HG03460 (cell line): ENCODE results near the gene PROSER3.
"Not testable (repeated sequence)": the region's sequence is repeated elsewhere in the genome, so short reads cannot be mapped to it uniquely, and the experiment has no call there.

Experiments used
- ATAC-seq: cut with Tn5 transposase; IDR thresholded peaks from one replicate; pipeline ENCODE4 v1.9.1; 2021; ENCODE audit not compliant: unreplicated experiment

PROSER3 gene

DNA sequence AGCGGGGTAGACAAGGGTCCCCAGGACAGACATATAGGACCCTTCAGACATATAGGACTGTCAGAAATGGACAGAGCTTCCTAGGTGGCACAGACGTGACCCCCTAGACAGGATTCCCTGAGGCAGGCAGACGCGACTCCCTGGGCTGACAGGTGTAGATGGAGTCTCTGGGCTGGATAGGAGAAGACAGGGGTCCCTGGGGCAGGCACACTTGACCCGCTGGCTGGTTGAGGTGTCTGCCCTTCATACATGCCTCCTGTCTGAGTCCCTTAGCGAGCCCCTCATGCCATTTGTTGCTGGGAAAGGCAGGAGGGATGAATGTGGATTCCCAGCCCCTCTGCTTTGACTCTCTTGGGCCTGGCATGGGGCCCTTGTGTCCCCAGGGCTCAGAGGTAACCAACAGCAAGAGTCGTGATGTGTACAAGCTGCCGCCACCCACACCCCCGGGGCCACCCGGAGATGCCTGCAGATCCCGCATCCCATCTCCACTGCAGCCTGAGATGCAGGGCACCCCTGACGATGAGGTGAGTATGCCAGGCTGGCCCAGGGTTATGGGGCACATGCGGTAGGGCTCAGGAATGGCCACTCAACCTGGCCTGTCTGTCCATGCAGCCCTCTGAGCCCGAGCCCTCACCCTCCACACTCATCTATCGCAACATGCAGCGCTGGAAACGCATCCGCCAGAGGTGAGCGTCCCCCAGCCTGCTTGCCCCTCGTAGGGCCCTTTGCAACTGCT is 4.2 kb upstream of the PROSER3 start:
- ATAC-seq, result no peak

GRCh38 chr19:35754370-35755130 is 3.4 kb upstream of the PROSER3 start:
- ATAC-seq, result no peak

GRCh38 chr19:35755131-35755549 is 2.8 kb upstream of the PROSER3 start:
- ATAC-seq, result no peak

DNA sequence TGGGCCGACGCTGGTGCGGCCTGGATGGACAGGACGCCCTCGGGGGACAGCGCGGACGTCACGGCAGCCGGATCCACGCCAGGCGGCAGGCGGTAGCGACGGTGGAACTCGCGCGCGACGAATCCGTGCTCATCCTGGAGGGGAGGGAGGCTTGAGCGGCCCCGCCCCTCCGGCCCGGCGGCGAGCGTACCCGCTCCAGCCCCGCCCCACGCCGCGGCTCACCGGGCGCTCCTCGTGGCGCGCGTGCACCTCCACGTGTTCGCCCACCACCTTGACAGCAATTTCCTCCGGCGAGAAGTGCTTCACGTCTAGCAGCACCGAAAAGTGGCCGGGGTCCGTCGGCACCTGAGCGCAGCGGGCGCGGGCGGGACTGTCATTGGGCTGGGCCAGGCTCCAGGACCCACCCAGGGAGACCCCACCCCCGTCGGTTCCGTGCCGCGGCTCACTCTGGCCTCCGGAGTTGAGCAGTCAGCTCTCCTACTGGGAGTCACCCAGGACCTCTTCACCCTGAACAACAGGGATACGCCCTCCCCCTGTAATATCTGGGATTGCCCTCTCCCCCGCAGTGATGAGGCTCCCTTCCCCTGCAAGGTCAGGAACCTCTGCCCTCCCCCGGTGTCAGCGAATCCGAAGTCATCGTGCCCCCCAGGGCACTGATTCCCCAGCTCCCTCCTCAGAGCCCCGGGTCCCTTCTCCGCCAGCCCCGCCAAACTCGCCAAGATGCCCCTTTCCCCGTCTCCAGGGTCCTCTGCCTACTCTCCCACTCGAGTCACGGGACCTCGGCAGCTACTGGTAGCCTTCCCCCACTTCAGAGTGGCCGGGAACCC is 2.2 kb upstream of the PROSER3 start:
- ATAC-seq, result no peak

DNA sequence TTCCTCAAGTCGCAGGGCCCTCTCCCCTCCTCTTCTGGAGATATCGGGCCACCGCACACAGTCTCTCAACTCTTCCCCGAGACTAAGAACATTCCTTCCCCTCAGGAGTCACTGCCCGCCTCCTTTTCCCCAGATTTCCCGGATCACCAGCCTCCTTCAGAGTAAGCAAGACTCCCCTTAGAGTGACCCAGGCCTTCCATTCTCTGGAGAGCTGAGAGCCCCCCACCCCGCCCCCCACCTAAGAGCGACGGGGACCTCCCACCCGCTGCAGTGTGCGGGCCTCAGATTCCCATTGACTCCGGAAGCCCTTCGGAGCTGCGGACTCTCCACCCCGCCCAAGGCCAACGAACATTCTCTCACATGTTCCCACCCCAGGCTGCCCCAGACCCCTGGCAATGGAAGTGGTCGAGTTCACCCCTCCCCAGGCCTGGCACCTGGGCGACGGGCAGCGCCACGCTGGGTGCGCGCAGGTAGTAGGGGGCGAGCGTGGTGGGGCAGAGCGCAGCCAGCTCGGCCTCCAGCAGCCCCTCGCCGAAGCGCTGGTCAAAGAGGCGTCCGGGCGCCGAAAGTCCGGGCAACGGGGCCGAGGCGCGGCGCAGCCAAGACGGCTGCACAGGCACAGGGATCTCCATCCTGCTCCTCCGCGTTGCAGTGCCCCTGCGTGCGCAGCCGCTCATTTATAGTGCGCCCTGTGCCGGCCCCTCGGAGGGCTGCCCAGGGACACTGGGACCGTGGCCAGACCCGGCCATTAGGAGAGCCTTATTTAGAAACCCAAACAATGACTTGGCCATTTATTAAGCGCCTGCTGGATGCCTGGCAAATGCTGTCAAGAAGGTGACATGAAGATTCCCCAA is 1.4 kb upstream of the PROSER3 start, which contains the start of gene HSPB6:
HSPB6 (minus strand) TSS at position 653 of the 854 bp plus-strand sequence; CDS start at position 632, 21 bp downstream.
- no peak for ATAC-seq

- ATAC-seq, result no peak
Observed at GRCh38 chr19:35757231-35757748, 686 bp upstream of the PROSER3 start.

- ATAC-seq, result no peak
Observed at GRCh38 chr19:35759697-35760096, 1.7 kb downstream of the PROSER3 start.

DNA sequence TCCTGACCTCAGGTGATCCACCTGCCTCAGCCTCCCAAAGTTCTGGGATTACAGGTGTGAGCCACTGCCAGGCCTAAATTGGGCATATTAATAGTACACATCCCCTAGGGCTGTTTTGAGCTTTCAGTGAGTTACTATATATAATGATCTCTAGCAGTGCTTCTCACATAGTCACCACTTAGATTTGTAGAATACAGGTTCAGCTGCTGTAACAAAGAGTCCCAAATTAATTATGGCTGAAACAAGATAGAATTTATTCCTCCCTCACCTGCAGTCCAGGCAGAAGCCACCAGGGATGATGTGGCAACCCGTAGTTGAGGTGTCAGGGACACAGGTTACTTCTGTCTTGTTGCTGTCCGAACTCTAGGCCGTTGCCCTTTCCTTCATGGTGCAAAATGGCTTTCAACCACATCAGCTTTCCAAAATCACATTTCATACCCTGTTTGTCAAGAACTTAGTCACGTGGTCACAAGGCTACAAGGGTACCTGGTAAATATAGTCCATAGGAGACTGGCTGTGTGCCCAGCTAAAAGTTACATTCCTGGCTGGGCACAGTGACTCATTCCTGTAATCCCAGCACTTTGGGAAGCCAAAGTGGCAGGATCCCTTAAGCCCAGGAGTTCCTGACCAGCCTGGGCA is 2.9 kb downstream of the PROSER3 start:
- no peak for ATAC-seq

DNA sequence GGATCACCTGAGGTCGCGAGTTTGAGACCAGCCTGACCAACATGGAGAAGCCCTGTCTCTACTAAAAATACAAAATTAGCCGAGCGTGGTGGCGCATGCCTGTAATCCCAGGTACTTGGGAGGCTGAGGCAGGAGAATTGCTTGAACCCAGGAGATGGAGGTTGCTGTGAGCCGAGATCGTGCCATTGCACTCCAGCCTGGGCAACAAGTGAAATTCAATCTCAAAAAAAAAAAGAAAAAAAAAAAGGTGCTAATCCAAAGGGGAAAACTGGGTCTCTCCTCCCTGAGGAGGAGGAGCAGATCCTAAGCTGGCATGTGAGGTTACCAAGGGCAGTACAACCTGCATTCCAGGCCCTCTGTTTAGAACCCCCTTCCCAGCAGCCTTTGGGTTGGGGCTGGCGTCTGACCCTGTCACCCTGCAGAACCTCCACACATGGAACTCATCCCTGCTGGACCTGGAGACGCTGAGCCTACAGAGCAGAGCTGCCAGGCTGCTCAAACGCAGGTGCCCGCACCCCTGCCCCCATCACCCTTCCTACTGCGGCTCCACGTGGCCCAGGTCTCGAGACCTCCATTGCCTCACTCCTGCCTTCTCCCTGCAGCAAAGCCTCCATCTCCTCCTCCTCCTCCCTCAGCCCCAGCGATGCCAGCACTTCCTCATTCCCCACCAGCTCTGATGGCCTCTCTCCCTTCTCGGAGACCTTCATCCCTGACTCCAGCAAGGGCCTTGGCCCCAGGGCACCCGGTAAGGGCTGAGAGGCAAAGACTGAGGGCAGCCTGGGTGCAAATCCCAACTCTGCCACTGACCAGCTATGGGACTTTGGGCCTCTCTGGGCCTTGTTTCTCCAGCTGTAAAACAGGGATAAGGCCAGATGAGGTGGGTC is 6.7 kb downstream of the PROSER3 start:
- no peak for ATAC-seq

- ATAC-seq, result no peak
Observed at GRCh38 chr19:35766571-35767104, 8.7 kb downstream of the PROSER3 start.

GRCh38 chr19:35767288-35768081 is 9.5 kb downstream of the PROSER3 start:
- ATAC-seq, result no peak

GRCh38 chr19:35768082-35768421 is 10.1 kb downstream of the PROSER3 start:
- ATAC-seq, result no peak

DNA sequence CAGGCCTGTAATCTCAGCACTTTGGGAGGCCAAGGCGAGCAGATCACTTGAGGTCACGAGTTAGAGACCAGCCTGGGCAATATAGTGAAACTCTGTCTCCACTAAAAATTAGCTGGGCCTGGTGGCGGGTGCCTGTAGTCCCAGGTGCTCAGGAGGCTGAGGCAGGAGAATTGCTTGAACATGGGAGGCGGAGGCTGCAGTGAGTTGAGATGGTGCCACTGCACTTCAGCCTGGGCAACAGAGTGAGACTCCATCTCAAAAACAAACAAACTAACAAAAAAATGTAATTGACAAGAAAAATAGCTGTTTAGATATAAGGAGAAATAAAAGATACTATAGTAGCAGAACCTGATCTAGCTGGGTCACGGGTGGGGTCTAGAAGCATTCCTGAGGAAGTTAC is 14.4 kb downstream of the PROSER3 start:
- not testable (repeated sequence) for ATAC-seq

DNA sequence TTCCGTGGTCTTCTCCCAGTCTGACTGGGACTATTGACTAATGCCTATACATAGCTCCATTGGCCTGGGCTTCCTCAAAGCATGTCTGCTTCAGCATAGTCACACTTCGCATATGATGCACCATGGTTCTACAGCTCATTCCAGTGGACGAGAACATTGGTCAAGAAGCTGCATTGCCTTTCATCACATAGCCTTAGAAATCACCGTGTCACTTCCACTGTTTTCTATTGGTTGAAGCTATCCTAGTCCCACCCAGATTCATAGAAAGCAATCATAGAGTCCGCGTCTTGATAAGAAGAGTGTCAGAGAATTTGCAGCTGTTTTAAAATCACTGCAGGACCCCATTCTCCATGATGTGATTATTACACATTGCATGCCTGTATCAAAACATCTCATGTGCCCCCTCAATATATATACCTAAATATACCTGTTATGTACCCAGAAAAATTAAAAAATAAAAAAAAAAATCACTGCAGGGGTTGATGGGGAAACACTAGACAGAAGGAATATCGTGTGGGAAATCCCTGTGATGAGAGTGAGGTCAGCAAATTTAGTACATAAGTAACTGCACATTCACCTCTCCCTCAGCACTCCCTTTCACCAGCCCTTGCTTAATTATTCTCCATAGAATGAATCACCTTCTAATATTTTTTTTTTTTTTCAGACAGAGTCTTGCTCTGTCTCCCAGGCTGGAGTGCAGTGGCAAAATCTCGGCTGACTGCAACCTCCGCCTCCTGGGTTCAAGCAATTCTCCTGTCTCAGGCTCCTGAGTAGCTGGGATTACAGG is 15.2 kb downstream of the PROSER3 start:
- ATAC-seq, result no peak

DNA sequence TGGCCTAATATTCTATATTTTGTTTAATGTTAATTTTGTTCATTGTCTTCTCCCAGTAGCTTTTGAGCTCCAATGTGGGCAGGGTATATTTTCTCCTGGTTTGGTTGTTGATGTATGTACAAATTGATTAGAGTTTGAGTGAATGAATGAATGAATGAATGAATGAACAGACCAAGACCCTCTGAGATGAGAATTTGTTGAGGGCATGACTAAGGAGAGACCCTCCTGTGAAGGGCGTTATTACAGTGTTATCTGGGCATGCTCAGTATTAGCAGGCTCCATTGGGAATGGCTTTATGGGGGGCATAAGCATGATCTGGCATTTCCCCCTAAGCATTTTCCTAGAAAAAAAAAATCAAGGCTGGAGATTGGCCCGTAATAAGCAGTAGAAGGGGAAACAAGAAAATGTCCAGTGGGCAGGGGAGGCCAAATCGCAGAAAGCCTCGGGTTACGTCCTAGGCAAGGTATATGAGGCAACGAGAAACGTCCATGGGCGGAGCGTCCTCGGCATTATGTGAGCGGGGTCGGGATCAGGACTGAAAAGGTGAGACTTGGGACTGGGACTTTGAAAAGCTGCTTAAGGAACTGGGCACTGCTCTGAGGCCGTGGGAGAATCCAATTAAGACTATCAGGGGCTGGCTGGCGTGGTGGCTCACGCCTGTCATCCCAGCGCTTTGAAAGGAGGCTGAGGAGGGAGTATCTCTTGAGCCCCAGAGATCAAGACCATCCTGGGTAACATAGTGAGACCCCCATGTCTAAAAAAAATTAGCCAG is 16.5 kb downstream of the PROSER3 start:
- ATAC-seq, result no peak

GRCh38 chr19:35775046-35775297 is 17.0 kb downstream of the PROSER3 start:
- ATAC-seq, result no peak
